ENCODE results near the gene CCDC32. TPM values are rescaled to one million over a fixed set of nuclear protein-coding genes. Genes with fewer than 3 reads are reported as not detected.

The CCDC32 gene, protein sequence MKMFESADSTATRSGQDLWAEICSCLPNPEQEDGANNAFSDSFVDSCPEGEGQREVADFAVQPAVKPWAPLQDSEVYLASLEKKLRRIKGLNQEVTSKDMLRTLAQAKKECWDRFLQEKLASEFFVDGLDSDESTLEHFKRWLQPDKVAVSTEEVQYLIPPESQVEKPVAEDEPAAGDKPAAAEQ
- total RNA-seq (14.4 and 14.5 TPM in 2 replicates), polyA plus RNA-seq (15.6 and 20.7 TPM in 2 replicates), polyA minus RNA-seq (ENCODE audit: low replicate concordance) (6.4 and 8.7 TPM in 2 replicates)
- 20.3 and 29.4 TPM in 2 replicates for polyA plus RNA-seq (2012)

DNA sequence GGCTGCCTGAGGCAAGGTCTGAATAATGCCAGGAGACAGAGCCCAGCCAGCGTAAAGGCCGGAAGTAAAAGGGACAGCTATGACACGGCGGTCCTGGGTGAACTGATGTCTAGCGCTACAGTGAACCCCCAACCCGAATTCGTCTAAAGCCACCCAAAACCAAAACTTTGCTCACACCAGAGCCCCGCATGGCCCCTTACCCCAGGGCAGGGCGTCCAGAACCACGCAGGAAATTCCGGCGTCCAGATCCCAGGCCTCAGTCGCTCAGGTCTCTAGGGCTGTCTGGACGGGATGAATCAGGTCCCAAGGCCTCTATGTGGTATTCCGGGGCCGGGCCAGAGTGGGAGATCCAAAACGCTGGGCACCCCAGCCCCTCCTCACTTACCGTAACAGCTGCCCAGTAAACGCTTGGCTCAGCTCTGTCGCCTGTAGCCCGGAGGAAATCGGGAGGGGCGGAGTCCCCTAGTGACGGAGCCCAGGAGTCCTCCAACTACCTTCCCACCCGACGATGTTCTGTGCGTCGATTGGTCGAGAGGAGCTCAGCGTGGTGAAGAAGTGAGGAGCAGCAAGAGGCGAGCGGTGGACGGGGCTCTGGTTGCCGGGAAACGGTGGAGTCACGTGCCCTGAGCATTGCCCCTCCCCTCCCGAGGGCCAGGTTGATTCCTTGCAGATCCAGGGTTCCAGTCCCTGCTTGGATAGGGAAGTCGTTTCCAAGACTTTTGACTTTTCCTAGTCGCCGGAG lies at the start of gene CCDC32:
Gene CCDC32 (minus strand): TSS at position 452 of the 742 bp plus-strand sequence. CDS start 2,027 bp downstream, outside the sequence.
- H3K4me2 ChIP-seq (ENCODE audit: extremely low read depth, insufficient read depth, low read length), result peak within 1 kb of the TSS; percentile 78
- H3K27me3 ChIP-seq (ENCODE audit: control insufficient read depth, insufficient read depth, low read length), result no peaks in the 10 kb centered on the region
- H3K9me3 ChIP-seq (ENCODE audit: control insufficient read depth, insufficient read depth, low read depth, low read length), result no peaks in the 10 kb centered on the region
- DNase-seq (ENCODE audit: low read depth in 2 of 2), result peak; percentile 98 to 99
- TF ChIP-seq, protein P1, sequence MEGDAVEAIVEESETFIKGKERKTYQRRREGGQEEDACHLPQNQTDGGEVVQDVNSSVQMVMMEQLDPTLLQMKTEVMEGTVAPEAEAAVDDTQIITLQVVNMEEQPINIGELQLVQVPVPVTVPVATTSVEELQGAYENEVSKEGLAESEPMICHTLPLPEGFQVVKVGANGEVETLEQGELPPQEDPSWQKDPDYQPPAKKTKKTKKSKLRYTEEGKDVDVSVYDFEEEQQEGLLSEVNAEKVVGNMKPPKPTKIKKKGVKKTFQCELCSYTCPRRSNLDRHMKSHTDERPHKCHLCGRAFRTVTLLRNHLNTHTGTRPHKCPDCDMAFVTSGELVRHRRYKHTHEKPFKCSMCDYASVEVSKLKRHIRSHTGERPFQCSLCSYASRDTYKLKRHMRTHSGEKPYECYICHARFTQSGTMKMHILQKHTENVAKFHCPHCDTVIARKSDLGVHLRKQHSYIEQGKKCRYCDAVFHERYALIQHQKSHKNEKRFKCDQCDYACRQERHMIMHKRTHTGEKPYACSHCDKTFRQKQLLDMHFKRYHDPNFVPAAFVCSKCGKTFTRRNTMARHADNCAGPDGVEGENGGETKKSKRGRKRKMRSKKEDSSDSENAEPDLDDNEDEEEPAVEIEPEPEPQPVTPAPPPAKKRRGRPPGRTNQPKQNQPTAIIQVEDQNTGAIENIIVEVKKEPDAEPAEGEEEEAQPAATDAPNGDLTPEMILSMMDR (conservative IDR thresholded peaks at IDR 0.05 in 1 of 2, IDR thresholded peaks at IDR 0.05 in 1 of 2; ENCODE audit: low read depth in 1 of 2, low read length in 2 of 2), result no peak
- TF ChIP-seq EZH2 (IDR thresholded peaks at IDR 0.05; ENCODE audit: low read length, missing control alignments), result no peak
- no peaks in the 10 kb centered on the region for H4K20me1 ChIP-seq (ENCODE audit: control insufficient read depth, extremely low read depth, insufficient read depth, low read length)
- H3K9ac ChIP-seq (ENCODE audit: insufficient read depth, low read length), result peak within 1 kb of the TSS; percentile 66
- H3K79me2 ChIP-seq (ENCODE audit: control insufficient read depth, insufficient read depth, low read length), result peaks cover 10% of the 10 kb centered on the region
- peak within 1 kb of the TSS; percentile 69 for H3K27ac ChIP-seq (ENCODE audit: insufficient read depth, low read length)
- H3K36me3 ChIP-seq (ENCODE audit: control insufficient read depth, insufficient read depth, low read length), result no peaks in the 10 kb centered on the region
- peak within 1 kb of the TSS; percentile 34 to 99 (median 75) for H3K4me3 ChIP-seq (replicated peaks in 1 of 4; ENCODE audit: control extremely low read depth in 1 of 4, insufficient read depth in 1 of 4, low read depth in 3 of 4, low read length in 4 of 4)
- H3K4me1 ChIP-seq (ENCODE audit: control insufficient read depth, extremely low read depth, insufficient read depth, low read length), result no peaks in the 10 kb centered on the region
- peak within 1 kb of the TSS; percentile 41 for H2AFZ ChIP-seq (ENCODE audit: low read length)

DNA sequence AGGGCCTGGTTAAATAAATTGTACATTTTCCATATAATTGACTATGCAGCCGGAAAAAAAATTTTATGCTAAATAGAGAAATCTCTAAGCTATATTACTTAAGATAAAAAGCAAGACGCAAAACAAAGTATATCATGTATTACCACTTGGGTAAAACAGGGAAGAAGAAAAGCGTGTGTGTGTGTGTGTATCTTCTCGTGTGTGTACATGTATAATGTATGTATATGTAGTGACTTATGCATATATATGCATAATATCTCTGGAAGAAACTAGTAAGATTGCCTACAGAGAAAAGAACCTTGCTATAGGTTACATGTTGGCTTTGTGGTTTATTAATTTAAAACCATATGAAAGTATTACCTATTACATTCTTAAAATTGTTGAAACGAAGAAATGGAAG lies 48.2 kb upstream of the CCDC32 start:
- Histone ChIP-seq H3K9ac (ENCODE audit: insufficient read depth, low read length) (no peak overlapping the region), H3K36me3 (ENCODE audit: control insufficient read depth, insufficient read depth, low read length) (no peaks in the 10 kb centered on the region), H3K4me3 (replicated peaks in 1 of 4; ENCODE audit: control extremely low read depth in 1 of 4, insufficient read depth in 1 of 4, low read depth in 3 of 4, low read length in 4 of 4) (no peak overlapping the region), H2AFZ (ENCODE audit: low read length) (no peak overlapping the region), H3K27ac (ENCODE audit: insufficient read depth, low read length) (no peak overlapping the region), H3K9me3 (ENCODE audit: control insufficient read depth, insufficient read depth, low read depth, low read length) (no peaks in the 10 kb centered on the region), H3K4me1 (ENCODE audit: control insufficient read depth, extremely low read depth, insufficient read depth, low read length) (no peaks in the 10 kb centered on the region), H3K27me3 (ENCODE audit: control insufficient read depth, insufficient read depth, low read length) (no peaks in the 10 kb centered on the region), H4K20me1 (ENCODE audit: control insufficient read depth, extremely low read depth, insufficient read depth, low read length) (no peaks in the 10 kb centered on the region), H3K79me2 (ENCODE audit: control insufficient read depth, insufficient read depth, low read length) (no peaks in the 10 kb centered on the region), H3K4me2 (ENCODE audit: extremely low read depth, insufficient read depth, low read length) (no peak overlapping the region)
- DNase-seq (ENCODE audit: low read depth in 2 of 2), result no peak
- no peak for TF ChIP-seq EZH2 (IDR thresholded peaks at IDR 0.05; ENCODE audit: low read length, missing control alignments)
- TF ChIP-seq, protein P1 (conservative IDR thresholded peaks at IDR 0.05 in 1 of 2, IDR thresholded peaks at IDR 0.05 in 1 of 2; ENCODE audit: low read depth in 1 of 2, low read length in 2 of 2), result no peak

DNA sequence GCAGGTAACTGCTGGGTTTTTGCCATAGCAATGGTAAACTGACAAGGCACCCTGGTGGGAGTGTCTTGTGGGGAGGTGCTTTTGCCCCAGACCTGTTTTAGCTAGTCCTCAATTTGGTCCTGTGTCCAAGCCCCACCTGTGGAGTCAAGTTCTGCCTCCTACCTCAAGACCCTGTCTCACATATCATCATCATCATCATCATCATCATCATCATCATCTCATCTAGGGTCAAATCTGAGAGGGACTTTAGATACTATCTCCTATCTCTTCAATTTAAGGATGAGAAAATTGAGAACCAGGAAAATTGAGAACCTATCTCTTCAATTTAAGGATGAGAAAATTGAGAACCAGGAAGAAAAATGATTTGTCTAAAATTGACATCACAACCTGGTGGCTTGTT lies 39.1 kb upstream of the CCDC32 start:
- Histone ChIP-seq H3K4me3 (replicated peaks in 1 of 4; ENCODE audit: control extremely low read depth in 1 of 4, insufficient read depth in 1 of 4, low read depth in 3 of 4, low read length in 4 of 4) (no peak overlapping the region), H3K79me2 (ENCODE audit: control insufficient read depth, insufficient read depth, low read length) (peaks cover 29% of the 10 kb centered on the region), H3K4me1 (ENCODE audit: control insufficient read depth, extremely low read depth, insufficient read depth, low read length) (no peaks in the 10 kb centered on the region), H3K27me3 (ENCODE audit: control insufficient read depth, insufficient read depth, low read length) (no peaks in the 10 kb centered on the region), H3K9ac (ENCODE audit: insufficient read depth, low read length) (no peak overlapping the region), H3K36me3 (ENCODE audit: control insufficient read depth, insufficient read depth, low read length) (peaks cover 1% of the 10 kb centered on the region), H3K27ac (ENCODE audit: insufficient read depth, low read length) (no peak overlapping the region), H4K20me1 (ENCODE audit: control insufficient read depth, extremely low read depth, insufficient read depth, low read length) (no peaks in the 10 kb centered on the region), H3K4me2 (ENCODE audit: extremely low read depth, insufficient read depth, low read length) (no peak overlapping the region), H3K9me3 (ENCODE audit: control insufficient read depth, insufficient read depth, low read depth, low read length) (no peaks in the 10 kb centered on the region), H2AFZ (ENCODE audit: low read length) (no peak overlapping the region)
- DNase-seq (ENCODE audit: low read depth in 2 of 2), result no peak
- TF ChIP-seq, protein P1 (conservative IDR thresholded peaks at IDR 0.05 in 1 of 2, IDR thresholded peaks at IDR 0.05 in 1 of 2; ENCODE audit: low read depth in 1 of 2, low read length in 2 of 2), result no peak
- no peak for TF ChIP-seq EZH2 (IDR thresholded peaks at IDR 0.05; ENCODE audit: low read length, missing control alignments)
